Measurements from ENCODE around the gene ADAMTS13.
"Not testable (repeated sequence)": the region's sequence is repeated elsewhere in the genome, so short reads cannot be mapped to it uniquely, and the experiment has no call there.

Gene ADAMTS13

GRCh38 chr9:133425049-133425632 is 3.0 kb downstream of the ADAMTS13 start:
- DNase-seq (ENCODE audit: low read depth) = no peak

GRCh38 chr9:133426011-133426410 is 3.8 kb downstream of the ADAMTS13 start:
- no peak for DNase-seq (ENCODE audit: low read depth)

GRCh38 chr9:133427658-133428348 is 5.6 kb downstream of the ADAMTS13 start:
- no peak for DNase-seq (ENCODE audit: low read depth)

- DNase-seq (ENCODE audit: low read depth) = no peak
Observed at GRCh38 chr9:133428617-133429101, 6.5 kb downstream of the ADAMTS13 start.

GRCh38 chr9:133429214-133429613 is 7.0 kb downstream of the ADAMTS13 start:
- no peak for DNase-seq (ENCODE audit: low read depth)

- DNase-seq (ENCODE audit: low read depth) = no peak
Observed at GRCh38 chr9:133429641-133430161, 7.5 kb downstream of the ADAMTS13 start.

GRCh38 chr9:133430244-133430643 is 8.1 kb downstream of the ADAMTS13 start:
- no peak for DNase-seq (ENCODE audit: low read depth)

- DNase-seq (ENCODE audit: low read depth) = no peak
Observed at GRCh38 chr9:133433351-133433843, 11.2 kb downstream of the ADAMTS13 start.

GRCh38 chr9:133436681-133437080 is 14.5 kb downstream of the ADAMTS13 start:
- no peak for DNase-seq (ENCODE audit: low read depth)

GRCh38 chr9:133437753-133438531 is 15.8 kb downstream of the ADAMTS13 start:
- DNase-seq (ENCODE audit: low read depth) = no peak

- DNase-seq (ENCODE audit: low read depth) = no peak
Observed at GRCh38 chr9:133439337-133439736, 17.2 kb downstream of the ADAMTS13 start.

- no peak for DNase-seq (ENCODE audit: low read depth)
Observed at GRCh38 chr9:133440874-133441273, 18.7 kb downstream of the ADAMTS13 start.

GRCh38 chr9:133441571-133441970 is 19.4 kb downstream of the ADAMTS13 start:
- no peak for DNase-seq (ENCODE audit: low read depth)

GRCh38 chr9:133443248-133443647 is 21.1 kb downstream of the ADAMTS13 start:
- DNase-seq (ENCODE audit: low read depth) = no peak

- DNase-seq (ENCODE audit: low read depth) = no peak
Observed at GRCh38 chr9:133443982-133444381, 21.8 kb downstream of the ADAMTS13 start.

GRCh38 chr9:133445293-133445969 is 23.3 kb downstream of the ADAMTS13 start:
- DNase-seq (ENCODE audit: low read depth) = no peak

GRCh38 chr9:133448487-133448972 is 26.4 kb downstream of the ADAMTS13 start:
- no peak for DNase-seq (ENCODE audit: low read depth)

GRCh38 chr9:133449760-133450159 is 27.6 kb downstream of the ADAMTS13 start:
- no peak for DNase-seq (ENCODE audit: low read depth)

GRCh38 chr9:133451865-133452264 is 29.7 kb downstream of the ADAMTS13 start:
- DNase-seq (ENCODE audit: low read depth) = not testable (repeated sequence)

GRCh38 chr9:133452562-133452961 is 30.4 kb downstream of the ADAMTS13 start:
- no peak for DNase-seq (ENCODE audit: low read depth)

GRCh38 chr9:133453651-133454050 is 31.5 kb downstream of the ADAMTS13 start:
- DNase-seq (ENCODE audit: low read depth) = no peak

GRCh38 chr9:133454325-133454724 is 32.2 kb downstream of the ADAMTS13 start:
- DNase-seq (ENCODE audit: low read depth) = no peak
